Measurements from ENCODE around the gene NOS1AP. TPM values are rescaled to one million over a fixed set of nuclear protein-coding genes. Genes with fewer than 3 reads are reported as not detected.
A peak's percentile ranks its signal among the peaks of the same experiment; 100 is the strongest.

The NOS1AP gene
- total RNA-seq, 4 donors from 2014 or later, result 8.5 to 34.8 (median 14.1) TPM

GRCh38 chr1:162215902-162216301, 146.4 kb downstream of the NOS1AP start:
- intact Hi-C loops (cut with DNase I; ENCODE audit: low total_unique reads), result no loop called here
- DNase-seq, result peak; percentile 35
- Histone ChIP-seq H3K27ac (peak overlapping the region; percentile 32 to 52 (median 42)), H3K9me3 (no peaks in the 10 kb centered on the region), H3K27me3 (no peaks in the 10 kb centered on the region), H3K36me3 (no peaks in the 10 kb centered on the region), H3K4me3 (no peak overlapping the region), H3K4me1 (peaks cover 18 to 54% (median 36%) of the 10 kb centered on the region in 4 donors)
- WGBS, 2 donors (ENCODE audit: low coverage in 1 of 2), result 30 to 39% methylated on average over 5 of the region's 5 CpGs
- TF ChIP-seq EP300 (IDR thresholded peaks at IDR 0.05; ENCODE audit: low read depth) (no peak), POLR2A (IDR thresholded peaks at IDR 0.05) (no peak), CTCF (IDR thresholded peaks at IDR 0.05) (no peak), POLR2AphosphoS5 (IDR thresholded peaks at IDR 0.05) (no peak)
- in situ Hi-C loops (cut with MboI; ENCODE audit: low pct_ligation_motif_present in 1 of 4, low pct_unique_long_range_greater_than_20kb in 1 of 4, low sequenced_read_pairs in 3 of 4), result no loop called here

GRCh38 chr1:162216604-162217003, 147.1 kb downstream of the NOS1AP start:
- no peak for DNase-seq
- no peaks in the 10 kb centered on the region for H3K36me3 ChIP-seq
- 88% methylated on average over 1 of the region's 1 CpG; no CpG with 5 or more reads in 1 of the 2 donors for WGBS, 2 donors (ENCODE audit: low coverage in 1 of 2)
- no peaks in the 10 kb centered on the region for H3K27me3 ChIP-seq
- TF ChIP-seq EP300 (IDR thresholded peaks at IDR 0.05; ENCODE audit: low read depth), result no peak
- no peak for TF ChIP-seq POLR2A (IDR thresholded peaks at IDR 0.05)
- TF ChIP-seq POLR2AphosphoS5 (IDR thresholded peaks at IDR 0.05), result no peak
- no peak for TF ChIP-seq CTCF (IDR thresholded peaks at IDR 0.05)
- intact Hi-C loops (cut with DNase I; ENCODE audit: low total_unique reads) (no loop called here), in situ Hi-C loops (cut with MboI; ENCODE audit: low pct_ligation_motif_present in 1 of 4, low pct_unique_long_range_greater_than_20kb in 1 of 4, low sequenced_read_pairs in 3 of 4) (no loop called here)
- no peaks in the 10 kb centered on the region for H3K9me3 ChIP-seq
- H3K4me3 ChIP-seq, result no peak overlapping the region
- H3K27ac ChIP-seq, result peak overlapping the region in 1 of 4 donors; percentile 36
- H3K4me1 ChIP-seq, result peaks cover 18 to 57% (median 38%) of the 10 kb centered on the region in 4 donors

- intact Hi-C loops (cut with DNase I; ENCODE audit: low total_unique reads) (no loop called here), in situ Hi-C loops (cut with MboI; ENCODE audit: low pct_ligation_motif_present in 1 of 4, low pct_unique_long_range_greater_than_20kb in 1 of 4, low sequenced_read_pairs in 3 of 4) (no loop called here)
- H3K4me1 ChIP-seq, result peaks cover 9 to 57% (median 35%) of the 10 kb centered on the region in 4 donors
- no peak for TF ChIP-seq POLR2A (IDR thresholded peaks at IDR 0.05)
- no peak for TF ChIP-seq EP300 (IDR thresholded peaks at IDR 0.05; ENCODE audit: low read depth)
- TF ChIP-seq CTCF (IDR thresholded peaks at IDR 0.05), result no peak
- no peak for TF ChIP-seq POLR2AphosphoS5 (IDR thresholded peaks at IDR 0.05)
- 33 to 50% methylated on average over 1 of the region's 1 CpG for WGBS, 2 donors (ENCODE audit: low coverage in 1 of 2)
- H3K27ac ChIP-seq, result no peak overlapping the region
- no peaks in the 10 kb centered on the region for H3K9me3 ChIP-seq
- H3K27me3 ChIP-seq, result no peaks in the 10 kb centered on the region
- H3K4me3 ChIP-seq, result no peak overlapping the region
- no peaks in the 10 kb centered on the region for H3K36me3 ChIP-seq
- no peak for DNase-seq
These were observed 148.2 kb downstream of the NOS1AP start for GRCh38 chr1:162217706-162218105.

GRCh38 chr1:162218546-162218945, 149.1 kb downstream of the NOS1AP start:
- intact Hi-C loops (cut with DNase I; ENCODE audit: low total_unique reads) (no loop called here), in situ Hi-C loops (cut with MboI; ENCODE audit: low pct_ligation_motif_present in 1 of 4, low pct_unique_long_range_greater_than_20kb in 1 of 4, low sequenced_read_pairs in 3 of 4) (no loop called here)
- Histone ChIP-seq H3K36me3 (no peaks in the 10 kb centered on the region), H3K27ac (no peak overlapping the region), H3K9me3 (no peaks in the 10 kb centered on the region), H3K4me3 (no peak overlapping the region), H3K27me3 (no peaks in the 10 kb centered on the region), H3K4me1 (peaks cover 2 to 49% (median 30%) of the 10 kb centered on the region in 4 donors)
- TF ChIP-seq POLR2A (IDR thresholded peaks at IDR 0.05) (no peak), CTCF (IDR thresholded peaks at IDR 0.05) (no peak), EP300 (IDR thresholded peaks at IDR 0.05; ENCODE audit: low read depth) (no peak), POLR2AphosphoS5 (IDR thresholded peaks at IDR 0.05) (no peak)
- DNase-seq, result no peak
- WGBS, 2 donors (ENCODE audit: low coverage in 1 of 2), result 93 to 100% methylated on average over 1 to 5 of the region's 5 CpGs

Measured in transverse colon (tissue), 4 donors.